ENCODE results near the gene SLC12A9. TPM values are rescaled to one million over a fixed set of nuclear protein-coding genes. Genes with fewer than 3 reads are reported as not detected.

Gene SLC12A9
- total and polyA plus RNA-seq, 2 of the 8 experiments (the other 6 are each of a cell fraction or from before 2014, with no cell fraction given), result 31.4 to 40.1 TPM

DNA sequence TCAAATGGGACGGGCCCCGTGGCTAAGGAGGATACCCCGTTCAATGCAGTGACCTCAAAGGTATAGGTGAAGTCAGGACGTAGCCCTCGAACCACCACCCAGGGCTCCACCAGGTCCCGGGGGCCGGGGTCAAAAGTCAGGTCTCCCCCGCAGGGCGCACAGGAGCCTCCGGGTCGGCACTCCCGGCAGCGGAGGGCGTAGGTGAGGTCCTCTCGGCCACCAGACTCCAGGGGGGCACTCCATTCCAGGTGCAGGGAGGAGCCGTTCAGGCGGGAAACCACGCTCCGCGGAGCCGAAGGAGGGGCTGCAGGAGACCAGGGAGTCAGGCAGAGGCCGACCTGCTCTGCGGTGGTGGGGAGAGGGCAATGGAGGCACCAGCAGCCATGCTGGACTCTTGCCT is 32.9 kb upstream of the SLC12A9 start:
- FAIRE-seq, result no peak

More for the DNA sequence above, 32.9 kb upstream of the SLC12A9 start:
- H2AFZ ChIP-seq (ENCODE audit: low read length), result no peak overlapping the region
- no peak overlapping the region for H2BK20ac ChIP-seq (ENCODE audit: low read length)
- ChIA-PET POLR2A (ENCODE audit: partially characterized antibody) (interaction anchor here (1.4 to 10.3 kb wide), 4 partner anchors 7 to 113 kb away, joined by 4 to 124 read pairs (median 7); partner anchors contain the start of genes EPHB4 and POP7), CTCF (ENCODE audit: partially characterized antibody) (interaction anchor here (1.2 to 8.7 kb wide), 3 partner anchors 12 to 32 kb away, joined by 3 to 117 read pairs (median 6); no protein-coding TSS in a partner anchor)
- no peak overlapping the region for H3K4ac ChIP-seq (replicated peaks; ENCODE audit: insufficient read length, low read depth, low read length)
- H3K79me1 ChIP-seq (ENCODE audit: low read depth, low read length), result peaks cover 2% of the 10 kb centered on the region; the same call in 1 of the 2 replicates
- 88% methylated on average over 23 of the region's 23 CpGs; no CpG with 5 or more reads in 1 of the 2 experiments for WGBS, 2 experiments (ENCODE audit: extremely low coverage in 1 of 2, insufficient coverage in 1 of 2, insufficient read length in 1 of 2, insufficient replicate concordance in 2 of 2, low coverage in 1 of 2, low lambda C conversion rate in 2 of 2, missing lambda C conversion rate in 1 of 2)
- H3K18ac ChIP-seq (ENCODE audit: extremely low read depth, low read length), result no peak overlapping the region
- H3K23ac ChIP-seq (ENCODE audit: insufficient read length), result no peak overlapping the region
- H2BK120ac ChIP-seq (replicated peaks; ENCODE audit: low read depth, low read length), result no peak overlapping the region
- no peak overlapping the region for H2BK12ac ChIP-seq (ENCODE audit: low read depth, low read length)
- H3K36me3 ChIP-seq (ENCODE audit: control insufficient read depth in 2 of 4, insufficient read depth in 4 of 4, low read length in 3 of 4), result peaks cover 32 to 89% (median 68%) of the 10 kb centered on the region in 4 experiments; a peak in 7 of 8 replicates
- no peak for DNase-seq (ENCODE audit: low read depth in 1 of 2, low spot score in 2 of 2)
- H3K56ac ChIP-seq (replicated peaks; ENCODE audit: insufficient read length, low read depth, low read length), result no peak overlapping the region
- no peak overlapping the region for H3K14ac ChIP-seq (ENCODE audit: insufficient read length)
- no peak overlapping the region for H2AK5ac ChIP-seq (ENCODE audit: low read depth, low read length)
- H3K27me3 ChIP-seq (replicated peaks in 1 of 4; ENCODE audit: control insufficient read depth in 3 of 4, extremely low read depth in 1 of 4, insufficient read depth in 3 of 4, low read length in 3 of 4), result no peaks in the 10 kb centered on the region
- no peaks in the 10 kb centered on the region for H3K9me3 ChIP-seq (ENCODE audit: insufficient read depth in 2 of 2, low read depth in 1 of 2, low read length in 1 of 2)
- no peak overlapping the region for H3K27ac ChIP-seq (ENCODE audit: low read depth, low read length)
- no peak overlapping the region for H4K91ac ChIP-seq (replicated peaks; ENCODE audit: insufficient read length, low read length)
- H4K8ac ChIP-seq (ENCODE audit: extremely low read depth, insufficient read depth, low read length), result peak overlapping the region; percentile 72
- peaks cover 0 to 3% (median under 1%) of the 10 kb centered on the region in 4 experiments; a peak in 1 of 7 replicates for H3K4me1 ChIP-seq (replicated peaks in 1 of 4; ENCODE audit: control insufficient read depth in 3 of 4, insufficient read depth in 4 of 4, low read length in 3 of 4)
- H3K4me2 ChIP-seq (ENCODE audit: insufficient read depth in 1 of 2, low read depth in 2 of 2, low read length in 2 of 2), result no peak overlapping the region
- H4K5ac ChIP-seq (ENCODE audit: insufficient read length, low read depth, low read length), result no peak overlapping the region
- no peak for TF ChIP-seq CHD2 (IDR thresholded peaks at IDR 0.05; ENCODE audit: low read length)
- no peak for TF ChIP-seq EGR1 (IDR thresholded peaks at IDR 0.05; ENCODE audit: borderline replicate concordance, low read depth, low read length)
- no peak for TF ChIP-seq EP300 (IDR thresholded peaks at IDR 0.05; ENCODE audit: borderline replicate concordance in 1 of 2, low read depth in 2 of 2, low read length in 2 of 2)
- TF ChIP-seq SIRT6 (IDR thresholded peaks at IDR 0.05; ENCODE audit: low read length), result no peak
- TF ChIP-seq CREB1 (IDR thresholded peaks at IDR 0.05), result no peak
- TF ChIP-seq RFX5 (IDR thresholded peaks at IDR 0.05; ENCODE audit: borderline replicate concordance, low read depth, low read length), result no peak
- TF ChIP-seq CBX8 (IDR thresholded peaks at IDR 0.05; ENCODE audit: borderline replicate concordance, low read depth, low read length), result no peak
- TF ChIP-seq KDM4A (IDR thresholded peaks at IDR 0.05; ENCODE audit: low read depth, low read length, severe bottlenecking), result no peak
- no peak for TF ChIP-seq PHF8 (conservative IDR thresholded peaks at IDR 0.05; ENCODE audit: low read depth, low read length)
- TF ChIP-seq EZH2 (IDR thresholded peaks at IDR 0.05; ENCODE audit: low read depth, low read length, severe bottlenecking), result no peak
- TF ChIP-seq BACH1 (IDR thresholded peaks at IDR 0.05; ENCODE audit: low read length), result no peak
- H3K9ac ChIP-seq (replicated peaks in 1 of 4; ENCODE audit: extremely low read depth in 1 of 4, low read depth in 3 of 4, low read length in 3 of 4), result no peak overlapping the region
- H2BK15ac ChIP-seq (ENCODE audit: low read length), result no peak overlapping the region
- no peaks in the 10 kb centered on the region; the same call in 1 of the 2 replicates for H3K23me2 ChIP-seq (ENCODE audit: low read depth, low read length)
- no peak overlapping the region for H2BK5ac ChIP-seq (ENCODE audit: low read depth, low read length)
- no peak overlapping the region for H3K4me3 ChIP-seq (ENCODE audit: extremely low read depth in 1 of 4, insufficient read depth in 2 of 4, low read depth in 3 of 4, low read length in 4 of 4)
- H3K79me2 ChIP-seq (ENCODE audit: control insufficient read depth in 1 of 2, insufficient read depth in 2 of 2, low read length in 2 of 2), result peaks cover 0 to 13% of the 10 kb centered on the region in 2 experiments; a peak in 2 of 4 replicates
- peaks cover 9 to 16% of the 10 kb centered on the region in 2 experiments for H4K20me1 ChIP-seq (replicated peaks in 1 of 2; ENCODE audit: control insufficient read depth in 1 of 2, insufficient read depth in 2 of 2, low read length in 2 of 2)
